Erythroblast (primary cell): ENCODE data around the gene CACNA1D.

Experiments
- DNase-seq, 2 experiments: peaks; one replicate each; lab custom pipeline; 2025; lab: John Stamatoyannopoulos, UW
- GATA1 ChIP-seq: IDR thresholded peaks from 2 replicates; pipeline ENCODE4 v1.6.1; 2011; ENCODE audit warnings: low read depth, mild to moderate bottlenecking, control low read depth, low read length, moderate library complexity
- POLR2A ChIP-seq: IDR thresholded peaks from 2 replicates; pipeline ENCODE4 v1.6.1; 2011; ENCODE audit warnings: mild to moderate bottlenecking, low read length

Gene CACNA1D

GRCh38 chr3:53668872-53669271 lies 174.5 kb downstream of the CACNA1D start:
- TF ChIP-seq GATA1: no peak
- no peak for TF ChIP-seq POLR2A
- DNase-seq: peak; percentile 5 to 7

GRCh38 chr3:53670721-53671120 lies 176.3 kb downstream of the CACNA1D start:
- TF ChIP-seq POLR2A: no peak
- no peak for TF ChIP-seq GATA1
- DNase-seq: no peak

- no peak for DNase-seq
- TF ChIP-seq GATA1 (no peak), POLR2A (no peak)
These were observed 177.0 kb downstream of the CACNA1D start for GRCh38 chr3:53671192-53671960.

- TF ChIP-seq POLR2A (no peak), GATA1 (no peak)
- DNase-seq: no peak
These were observed 177.5 kb downstream of the CACNA1D start for GRCh38 chr3:53671961-53672299.

GRCh38 chr3:53672981-53673380 lies 178.6 kb downstream of the CACNA1D start:
- no peak for DNase-seq
- no peak for TF ChIP-seq GATA1
- no peak for TF ChIP-seq POLR2A

- TF ChIP-seq GATA1 (no peak), POLR2A (no peak)
- DNase-seq: no peak
These were observed 179.4 kb downstream of the CACNA1D start for GRCh38 chr3:53673722-53674350.

GRCh38 chr3:53674582-53674981 lies 180.2 kb downstream of the CACNA1D start:
- TF ChIP-seq GATA1 (no peak), POLR2A (no peak)
- DNase-seq: no peak

- TF ChIP-seq POLR2A (no peak), GATA1 (no peak)
- no peak for DNase-seq
These were observed 180.7 kb downstream of the CACNA1D start for GRCh38 chr3:53675022-53675697.

GRCh38 chr3:53675942-53676341 lies 181.5 kb downstream of the CACNA1D start:
- no peak for DNase-seq
- TF ChIP-seq GATA1 (no peak), POLR2A (no peak)

GRCh38 chr3:53677413-53677812 lies 183.0 kb downstream of the CACNA1D start:
- TF ChIP-seq GATA1 (no peak), POLR2A (no peak)
- DNase-seq: peak; percentile 5 to 20

GRCh38 chr3:53680028-53680427 lies 185.6 kb downstream of the CACNA1D start:
- no peak for DNase-seq

GRCh38 chr3:53682807-53683206 lies 188.4 kb downstream of the CACNA1D start:
- no peak for TF ChIP-seq GATA1
- TF ChIP-seq POLR2A: no peak
- DNase-seq: no peak

More at GRCh38 chr3:53680028-53680427, 185.6 kb downstream of the CACNA1D start:
- TF ChIP-seq POLR2A (no peak), GATA1 (no peak)

GRCh38 chr3:53688066-53688465 lies 193.7 kb downstream of the CACNA1D start:
- TF ChIP-seq GATA1 (no peak), POLR2A (no peak)
- no peak for DNase-seq

GRCh38 chr3:53688989-53689388 lies 194.6 kb downstream of the CACNA1D start:
- no peak for TF ChIP-seq GATA1
- no peak for DNase-seq

GRCh38 chr3:53689681-53690080 lies 195.3 kb downstream of the CACNA1D start:
- TF ChIP-seq POLR2A (no peak), GATA1 (no peak)
- no peak for DNase-seq
